Mesodermal cell (in vitro differentiated cells): ENCODE results near the gene CHEK1.
A peak's percentile ranks its signal among the peaks of the same experiment; 100 is the strongest.

Source experiments
- H3K27ac ChIP-seq: 2 replicates; pipeline ENCODE4 v1.7.0; 2013; ENCODE audit warnings: mild to moderate bottlenecking, low read depth, low read length, moderate library complexity; ENCODE audit not compliant: severe bottlenecking
- H3K36me3 ChIP-seq: 2 replicates; pipeline ENCODE4 v1.7.1; 2013; ENCODE audit warnings: mild to moderate bottlenecking, low read length, moderate library complexity; ENCODE audit not compliant: control insufficient read depth, insufficient read depth
- H3K4me1 ChIP-seq: one replicate; pipeline ENCODE4 v1.7.1; 2013; ENCODE audit warnings: mild to moderate bottlenecking, low read length; ENCODE audit not compliant: insufficient read depth, control insufficient read depth, poor library complexity, severe bottlenecking
- H3K4me3 ChIP-seq: 2 replicates; pipeline ENCODE4 v1.7.0; 2013; ENCODE audit warnings: low read length, control low read depth, mild to moderate bottlenecking; ENCODE audit not compliant: insufficient read depth, poor library complexity, severe bottlenecking; ENCODE audit errors: extremely low read depth
- H3K9me3 ChIP-seq: 2 replicates; pipeline ENCODE4 v1.7.1; 2013; ENCODE audit warnings: mild to moderate bottlenecking, low read length, moderate library complexity; ENCODE audit not compliant: control insufficient read depth
- WGBS, 2 experiments: methylation state at CpG; one replicate each; pipeline ENCODE4 v1.1.5; 2013; ENCODE audit warnings: missing lambda C conversion rate in 2 of 2; ENCODE audit not compliant: insufficient coverage in 2 of 2; 5-methylcytosine and 5-hydroxymethylcytosine counted together

The CHEK1 gene

GRCh38 chr11:125592305-125593113, 32.5 kb upstream of the CHEK1 start, which contains the start of gene STT3A:
Gene STT3A (plus strand): TSS chr11:125592852. CDS start chr11:125595916, 3,064 bp downstream.
- Histone ChIP-seq H3K4me3 (peak within 1 kb of the TSS; percentile 88), H3K36me3 (peaks cover 30% of the 10 kb centered on the region), H3K9me3 (no peaks in the 10 kb centered on the region), H3K27ac (peak within 1 kb of the TSS; percentile 97), H3K4me1 (no peaks in the 10 kb centered on the region)
- WGBS, 2 experiments: 0% methylated on average over 48 to 51 of the region's 55 CpGs

- Histone ChIP-seq H3K9me3 (no peaks in the 10 kb centered on the region), H3K4me3 (peak overlapping the region; percentile 88), H3K4me1 (no peaks in the 10 kb centered on the region), H3K27ac (peak overlapping the region; percentile 66), H3K36me3 (peaks cover 38% of the 10 kb centered on the region)
- WGBS, 2 experiments: 5 to 6% methylated on average over 18 of the region's 18 CpGs
These were observed 31.7 kb upstream of the CHEK1 start for GRCh38 chr11:125593114-125593820.

GRCh38 chr11:125594958-125595357, 30.0 kb upstream of the CHEK1 start:
- no peak overlapping the region for H3K4me3 ChIP-seq
- peaks cover 53% of the 10 kb centered on the region for H3K36me3 ChIP-seq
- H3K4me1 ChIP-seq: no peaks in the 10 kb centered on the region
- H3K9me3 ChIP-seq: no peaks in the 10 kb centered on the region
- WGBS, 2 experiments: 90% methylated on average over 2 of the region's 3 CpGs; no CpG with 5 or more reads in 1 of the 2 experiments
- no peak overlapping the region for H3K27ac ChIP-seq

- WGBS, 2 experiments: 83 to 100% methylated on average over 1 of the region's 2 CpGs
- Histone ChIP-seq H3K9me3 (no peaks in the 10 kb centered on the region), H3K27ac (no peak overlapping the region), H3K4me3 (no peak overlapping the region), H3K4me1 (no peaks in the 10 kb centered on the region), H3K36me3 (peaks cover 96% of the 10 kb centered on the region)
These were observed 24.3 kb upstream of the CHEK1 start for GRCh38 chr11:125600663-125601062.

GRCh38 chr11:125603207-125603606, 21.8 kb upstream of the CHEK1 start:
- peaks cover 96% of the 10 kb centered on the region for H3K36me3 ChIP-seq
- 100% methylated on average over 1 of the region's 3 CpGs; no CpG with 5 or more reads in 1 of the 2 experiments for WGBS, 2 experiments

GRCh38 chr11:125605417-125605816, 19.5 kb upstream of the CHEK1 start:
- Histone ChIP-seq H3K4me1 (no peaks in the 10 kb centered on the region), H3K36me3 (peaks cover 97% of the 10 kb centered on the region), H3K4me3 (no peak overlapping the region), H3K27ac (no peak overlapping the region), H3K9me3 (no peaks in the 10 kb centered on the region)

More at GRCh38 chr11:125603207-125603606, 21.8 kb upstream of the CHEK1 start:
- Histone ChIP-seq H3K4me1 (no peaks in the 10 kb centered on the region), H3K27ac (no peak overlapping the region), H3K9me3 (no peaks in the 10 kb centered on the region), H3K4me3 (no peak overlapping the region)

- no peak overlapping the region for H3K4me3 ChIP-seq
- no peaks in the 10 kb centered on the region for H3K9me3 ChIP-seq
- H3K36me3 ChIP-seq: peaks cover 95% of the 10 kb centered on the region
- WGBS, 2 experiments: 100% methylated on average over 2 of the region's 7 CpGs; no CpG with 5 or more reads in 1 of the 2 experiments
- no peak overlapping the region for H3K27ac ChIP-seq
- H3K4me1 ChIP-seq: no peaks in the 10 kb centered on the region
These were observed 15.4 kb upstream of the CHEK1 start for GRCh38 chr11:125609545-125609944.

GRCh38 chr11:125618383-125618782, 6.6 kb upstream of the CHEK1 start:
- WGBS, 2 experiments: 100% methylated on average over 1 of the region's 4 CpGs; no CpG with 5 or more reads in 1 of the 2 experiments

GRCh38 chr11:125621995-125622394, 3.0 kb upstream of the CHEK1 start:
- Histone ChIP-seq H3K36me3 (peaks cover 67% of the 10 kb centered on the region), H3K4me1 (no peaks in the 10 kb centered on the region), H3K4me3 (no peak overlapping the region), H3K27ac (no peak overlapping the region), H3K9me3 (no peaks in the 10 kb centered on the region)
- WGBS, 2 experiments: 83% methylated on average over 1 of the region's 2 CpGs; no CpG with 5 or more reads in 1 of the 2 experiments

More at GRCh38 chr11:125618383-125618782, 6.6 kb upstream of the CHEK1 start:
- no peak overlapping the region for H3K4me3 ChIP-seq
- H3K4me1 ChIP-seq: no peaks in the 10 kb centered on the region
- no peaks in the 10 kb centered on the region for H3K9me3 ChIP-seq
- no peak overlapping the region for H3K27ac ChIP-seq
- H3K36me3 ChIP-seq: peaks cover 86% of the 10 kb centered on the region

- Histone ChIP-seq H3K36me3 (peaks cover 58% of the 10 kb centered on the region), H3K4me1 (no peaks in the 10 kb centered on the region), H3K9me3 (no peaks in the 10 kb centered on the region), H3K27ac (no peak overlapping the region), H3K4me3 (no peak overlapping the region)
- 100% methylated on average over 1 of the region's 1 CpG; no CpG with 5 or more reads in 1 of the 2 experiments for WGBS, 2 experiments
These were observed 1.9 kb upstream of the CHEK1 start for GRCh38 chr11:125623064-125623463.
